ENCODE results near the gene LPAR5. TPM values are rescaled to one million over a fixed set of nuclear protein-coding genes. Genes with fewer than 3 reads are reported as not detected.

Gene LPAR5
- total RNA-seq, 1 donor from 2014 or later, result 0.07 TPM

DNA sequence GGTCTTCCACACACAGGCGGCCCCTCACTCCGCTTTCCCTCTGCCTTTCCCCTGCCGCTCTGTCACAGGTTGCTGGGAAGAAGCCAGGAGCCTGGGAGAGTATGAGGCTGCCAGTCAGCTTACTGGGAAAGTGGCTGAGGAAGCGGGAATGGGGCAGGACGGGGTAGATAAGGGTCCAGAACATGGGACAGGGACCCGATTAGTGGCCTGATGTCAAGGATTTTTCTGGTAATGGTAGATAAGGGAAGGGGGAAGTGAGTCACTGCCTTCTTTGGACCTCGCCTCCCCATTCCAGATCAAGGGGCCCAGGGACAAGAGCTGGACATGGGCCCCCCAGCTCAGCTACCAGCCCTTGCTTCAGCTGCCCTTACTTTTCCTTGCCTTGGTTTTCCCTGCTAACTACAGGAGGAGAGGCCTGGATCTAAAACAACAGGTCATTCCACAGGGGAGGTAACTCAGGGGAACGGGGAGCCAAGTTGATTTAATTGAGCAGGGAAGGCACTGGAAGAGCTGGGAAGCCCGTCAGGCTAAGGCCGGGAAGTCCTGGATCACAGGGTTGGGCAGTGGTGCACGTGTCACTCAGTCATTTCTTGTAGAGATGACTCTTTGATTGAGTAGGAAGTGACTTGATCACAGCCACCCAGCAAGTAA is 3.5 kb upstream of the LPAR5 start:
- DNase-seq (ENCODE audit: low read depth, low spot score), result peak; percentile 44

DNA sequence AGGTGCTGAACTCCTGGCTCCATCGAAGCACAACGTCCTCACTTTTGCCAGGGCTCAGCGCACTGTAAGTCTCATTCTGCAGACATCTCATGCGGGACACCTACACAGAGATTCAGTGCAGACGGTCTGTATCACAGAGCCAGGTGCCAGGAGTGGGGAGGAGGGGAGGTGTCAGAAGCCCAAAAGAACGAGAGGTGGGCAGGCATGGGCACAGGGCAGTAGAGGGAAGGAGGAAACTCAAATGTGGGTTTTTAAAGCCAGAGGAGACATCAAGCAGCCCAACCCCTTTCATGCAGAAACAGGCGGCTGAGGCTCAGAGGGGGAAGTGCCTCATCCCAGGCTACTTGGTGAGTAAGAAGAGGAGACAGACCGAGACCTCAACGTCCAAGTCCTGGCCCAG is 2.5 kb upstream of the LPAR5 start:
- no peak for DNase-seq (ENCODE audit: low read depth, low spot score)

DNA sequence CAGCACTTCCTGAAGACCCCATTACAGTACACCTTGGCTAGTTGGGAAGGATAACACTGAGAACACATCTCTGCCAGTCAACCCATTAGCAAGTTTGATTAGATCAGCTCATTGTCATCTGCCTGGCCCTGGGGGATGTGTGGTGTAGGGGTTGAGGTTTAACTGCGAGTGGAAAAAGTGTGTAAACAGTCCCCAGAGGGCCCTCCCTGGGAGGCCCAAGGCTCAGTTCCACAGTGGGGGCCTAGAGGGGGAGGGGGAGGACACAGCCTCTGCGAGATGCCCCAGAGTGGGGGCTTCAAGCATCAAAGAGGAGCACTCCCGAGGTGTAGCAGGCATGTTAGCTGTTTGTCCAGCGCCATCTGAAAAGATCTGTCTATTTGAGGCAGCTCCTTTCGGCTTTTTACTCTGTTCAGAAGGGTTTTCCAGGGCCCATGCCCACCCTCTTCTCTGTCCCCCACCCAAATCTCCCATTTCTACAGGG is 344 bp downstream of the LPAR5 start:
- no peak for DNase-seq (ENCODE audit: low read depth, low spot score)

DNA sequence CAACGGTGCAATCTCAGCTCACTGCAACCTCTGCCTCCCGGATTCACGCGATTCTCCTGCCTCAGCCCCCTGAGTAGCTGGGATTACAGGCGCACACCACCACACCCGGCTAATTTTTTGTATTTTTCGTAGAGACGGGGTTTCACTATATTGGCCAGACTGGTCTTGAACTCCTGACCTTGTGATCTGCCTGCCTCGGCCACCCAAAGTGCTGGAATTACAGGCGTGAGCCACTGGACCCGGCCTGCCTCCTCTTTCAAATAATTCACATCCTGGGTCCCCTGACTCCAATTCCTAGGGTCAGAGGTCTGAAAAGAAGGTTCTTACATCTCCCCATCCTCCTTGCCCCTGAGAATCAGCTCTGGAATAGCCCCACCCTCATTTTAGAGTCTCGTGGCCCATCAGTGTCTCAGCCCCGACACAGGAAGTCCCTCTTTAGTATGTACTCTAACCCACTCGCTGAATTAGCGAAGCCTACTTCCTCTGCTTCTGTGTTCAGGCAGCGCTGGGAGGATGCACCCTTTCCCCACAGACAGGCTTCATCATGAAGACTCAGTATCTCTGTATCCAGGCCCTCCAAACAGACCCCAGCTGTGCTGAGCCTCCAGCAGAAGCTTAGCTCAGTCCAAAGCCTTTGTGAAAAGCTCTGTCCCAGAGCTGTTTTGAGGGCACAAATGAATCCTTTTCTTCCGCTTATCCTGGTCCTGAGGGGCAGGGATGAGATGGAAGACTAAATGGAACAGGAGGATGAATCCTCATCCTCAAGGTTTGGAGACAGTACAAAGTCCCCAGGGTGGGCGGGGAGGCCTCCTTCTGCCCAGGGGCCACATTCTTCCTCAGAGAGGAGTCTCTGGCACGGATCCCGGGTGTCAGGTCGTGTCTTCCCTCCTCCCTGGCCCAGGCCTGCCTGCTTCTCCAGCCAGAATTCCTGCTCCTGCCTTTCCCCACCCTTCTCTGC is 3.5 kb downstream of the LPAR5 start:
- DNase-seq (ENCODE audit: low read depth, low spot score), result no peak

DNA sequence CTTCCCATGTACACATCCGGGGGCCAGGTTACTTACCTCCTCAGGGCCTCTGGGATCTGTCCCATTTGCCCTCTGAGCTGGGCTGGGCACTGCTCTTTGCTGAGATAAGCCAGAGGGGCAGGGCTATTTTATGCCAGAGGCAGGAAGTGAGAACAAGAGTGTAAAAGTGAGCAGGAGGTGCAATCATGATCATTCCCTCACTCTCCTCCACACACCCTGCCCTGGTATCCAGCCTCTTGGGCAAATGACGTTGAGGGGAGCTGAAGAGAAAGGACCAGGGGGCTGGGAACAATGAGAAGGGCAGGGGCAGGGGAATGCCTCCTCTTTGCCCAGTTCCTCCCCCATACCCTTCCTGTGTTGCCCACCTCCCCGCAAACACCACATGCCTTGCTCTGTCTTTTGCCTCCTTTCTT is 4.2 kb downstream of the LPAR5 start:
- DNase-seq (ENCODE audit: low read depth, low spot score), result no peak

- DNase-seq (ENCODE audit: low read depth, low spot score), result no peak
Observed at GRCh38 chr12:6630736-6631135, 5.0 kb downstream of the LPAR5 start.

GRCh38 chr12:6627616-6628015 is 8.1 kb downstream of the LPAR5 start:
- no peak for DNase-seq (ENCODE audit: low read depth, low spot score)

DNA sequence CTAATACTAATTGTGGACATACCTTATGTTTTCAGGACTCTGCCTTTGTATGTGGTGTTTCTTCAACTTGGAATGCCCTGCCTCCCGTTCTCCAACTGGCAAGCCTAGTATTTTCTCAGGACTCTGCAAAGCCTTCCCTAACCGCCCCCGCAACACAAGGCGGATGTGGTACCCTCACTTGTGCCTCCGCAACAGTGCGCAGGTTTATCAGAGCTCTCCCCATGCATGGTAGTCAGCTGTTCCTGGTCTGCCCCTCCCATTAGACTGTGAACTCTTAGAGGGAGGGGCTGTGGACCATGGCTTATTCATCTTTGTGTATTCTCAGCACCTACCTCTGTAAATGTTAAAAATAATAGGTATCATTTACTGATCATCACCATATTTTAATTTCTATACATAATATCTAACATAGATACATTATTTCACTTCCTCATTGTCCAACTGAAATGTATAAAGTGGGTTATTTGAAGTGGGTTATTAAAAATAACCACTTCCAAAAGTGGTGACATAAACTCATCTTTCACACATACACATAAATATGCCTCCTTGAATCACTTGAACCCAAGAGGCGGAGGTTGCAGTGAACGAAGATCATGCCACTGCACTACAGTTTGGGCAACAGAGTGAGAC is 9.0 kb downstream of the LPAR5 start:
- no peak for DNase-seq (ENCODE audit: low read depth, low spot score)

- DNase-seq (ENCODE audit: low read depth, low spot score), result no peak
Observed at GRCh38 chr12:6620885-6621274, 14.9 kb downstream of the LPAR5 start.

- DNase-seq (ENCODE audit: low read depth, low spot score), result no peak
Observed at GRCh38 chr12:6620137-6620884, 15.4 kb downstream of the LPAR5 start.

GRCh38 chr12:6618483-6619225 is 17.1 kb downstream of the LPAR5 start:
- DNase-seq (ENCODE audit: low read depth, low spot score), result no peak

DNA sequence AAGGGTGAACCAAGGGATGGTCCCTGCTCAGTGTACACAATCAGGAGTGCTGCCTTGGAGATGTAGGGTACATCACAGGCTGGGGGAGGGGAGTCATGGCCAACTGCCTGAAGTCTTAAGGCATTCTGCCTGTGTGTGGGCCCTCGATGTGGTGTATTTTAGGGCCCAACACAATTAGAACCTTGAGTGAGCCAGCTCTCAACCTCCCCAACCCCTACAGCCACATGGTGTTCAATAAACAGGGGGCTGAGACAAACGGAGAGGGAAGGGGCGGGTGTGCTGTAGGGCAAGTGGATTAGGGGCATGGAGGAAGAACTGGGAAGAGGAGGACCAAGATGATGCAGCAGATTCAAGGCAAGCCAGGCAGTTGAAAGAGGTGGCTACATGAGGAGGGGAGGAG is 20.0 kb downstream of the LPAR5 start:
- no peak for DNase-seq (ENCODE audit: low read depth, low spot score)

DNA sequence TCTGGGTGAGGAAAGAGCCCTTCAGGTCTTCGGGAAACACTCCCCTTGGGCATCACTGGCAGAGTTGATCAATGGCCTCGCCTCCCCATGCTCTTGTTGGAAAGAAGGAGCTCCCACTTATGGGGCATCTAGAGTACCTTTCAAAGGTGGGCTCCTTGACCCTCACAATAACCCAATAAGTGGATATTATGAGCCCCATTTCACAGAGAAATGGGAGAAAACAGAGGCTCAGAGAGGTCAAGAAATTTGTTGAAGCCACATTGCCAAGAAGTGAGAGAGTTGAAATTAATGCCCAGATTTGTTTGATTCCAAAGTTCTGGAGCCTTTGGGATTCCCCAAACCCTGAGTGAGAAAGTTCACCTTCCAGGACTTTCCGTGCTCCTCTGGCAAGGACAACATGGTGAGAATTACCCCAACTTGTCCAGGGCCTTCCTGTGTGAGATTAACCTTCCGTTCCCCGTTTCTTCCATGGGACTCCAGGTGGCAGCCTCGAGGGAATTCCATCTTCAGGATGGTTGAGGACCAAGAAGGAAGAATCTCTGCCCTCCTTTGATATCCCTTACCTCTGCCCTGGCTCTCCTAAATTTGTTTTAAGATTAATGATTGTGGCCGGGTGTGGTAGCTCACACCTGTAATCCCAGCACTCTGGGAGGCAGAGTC is 21.1 kb downstream of the LPAR5 start:
- DNase-seq (ENCODE audit: low read depth, low spot score), result no peak

DNA sequence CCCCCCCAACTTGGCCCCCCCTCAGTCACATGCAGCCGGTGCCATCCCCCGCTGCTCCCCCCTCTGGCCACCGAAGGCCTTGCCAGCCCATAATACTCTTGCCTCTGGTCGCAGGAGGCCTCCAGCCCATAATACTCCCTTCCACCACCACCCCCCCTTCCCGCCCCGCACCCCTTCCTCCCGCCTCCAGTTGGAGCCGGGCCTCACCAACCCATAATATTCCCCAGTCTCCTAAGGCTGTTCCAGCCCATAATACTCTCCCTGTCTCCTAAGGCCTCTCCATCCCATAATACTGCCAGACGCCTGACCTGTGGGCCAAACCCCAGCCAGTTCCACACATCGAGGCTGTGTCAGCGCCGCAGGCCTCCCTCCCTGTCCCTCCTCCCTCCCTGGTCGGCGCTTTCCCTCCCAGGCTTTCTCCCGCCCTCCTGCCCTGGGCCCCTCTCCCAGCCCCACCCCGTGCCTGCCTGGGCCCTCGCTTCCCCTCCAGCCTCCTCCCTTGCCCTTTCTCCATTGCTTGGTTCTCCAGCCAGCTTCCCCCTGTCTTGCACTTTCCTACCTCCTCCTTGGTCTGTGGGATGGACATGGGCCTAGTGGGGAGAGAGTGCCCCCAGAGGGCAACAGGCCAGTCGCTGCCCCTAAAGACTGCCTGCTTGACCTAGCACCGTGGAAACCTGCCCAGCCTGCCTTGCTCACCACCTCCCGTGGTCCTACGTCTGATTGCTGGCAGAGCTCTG is 21.8 kb downstream of the LPAR5 start:
- peak; percentile 74 for DNase-seq (ENCODE audit: low read depth, low spot score)

- DNase-seq (ENCODE audit: low read depth, low spot score), result no peak
Observed at GRCh38 chr12:6613015-6613775, 22.6 kb downstream of the LPAR5 start.

- no peak for DNase-seq (ENCODE audit: low read depth, low spot score)
Observed at GRCh38 chr12:6612652-6613014, 23.1 kb downstream of the LPAR5 start.

DNA sequence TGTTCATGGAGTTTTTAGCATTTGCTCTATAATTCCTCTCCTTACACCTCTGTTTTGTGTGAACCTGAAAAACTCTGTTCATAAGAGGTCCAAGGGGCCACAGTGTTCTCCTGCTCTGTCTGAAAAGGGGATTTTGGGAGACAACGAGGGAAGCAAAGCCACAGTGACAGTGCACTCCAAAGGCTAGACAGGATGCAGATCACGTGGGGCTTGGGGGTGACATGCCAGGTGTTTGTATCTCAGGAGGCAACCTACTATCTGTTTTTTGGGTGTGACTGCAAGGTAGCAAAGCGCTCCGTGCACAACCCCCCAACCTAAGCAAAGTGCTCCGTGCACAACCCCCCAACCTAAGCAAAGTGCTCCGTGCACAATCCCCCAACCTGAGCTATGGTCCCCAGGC is 23.5 kb downstream of the LPAR5 start:
- DNase-seq (ENCODE audit: low read depth, low spot score), result no peak

DNA sequence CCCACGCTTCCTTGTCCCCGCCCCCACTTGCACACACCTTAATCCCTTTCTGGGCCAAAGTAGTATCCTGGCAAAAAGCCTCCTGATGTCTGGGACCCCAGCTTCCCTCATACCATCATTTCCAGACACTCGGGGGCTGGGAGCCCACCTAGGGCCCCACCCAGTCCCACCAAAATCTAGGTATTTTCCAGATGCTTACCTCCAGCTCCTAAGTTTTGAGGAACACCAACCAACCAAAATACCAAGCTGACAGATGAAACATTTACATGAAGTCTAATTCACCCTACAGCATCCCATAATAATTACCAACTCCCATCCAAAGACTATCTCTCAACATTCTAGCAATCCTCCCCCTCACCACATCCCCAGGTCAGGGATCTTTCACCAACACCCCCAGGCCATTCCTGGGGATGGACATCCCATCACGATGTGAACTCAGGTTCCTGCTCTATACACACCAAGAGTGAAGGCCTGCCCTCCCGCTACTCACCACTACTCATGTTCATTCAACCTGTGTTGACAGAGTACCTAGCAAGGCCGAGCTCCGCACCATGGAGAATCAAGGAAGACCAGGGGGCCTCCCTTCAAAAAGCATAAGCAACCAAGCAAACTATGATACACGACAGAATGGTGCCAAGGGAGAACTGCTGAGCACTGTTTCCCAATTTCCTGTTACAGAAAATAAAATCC is 27.0 kb downstream of the LPAR5 start:
- no peak for DNase-seq (ENCODE audit: low read depth, low spot score)

Measured in pulmonary artery endothelial cell (primary cell).